ENCODE measurements around the gene ADH4.

GRCh38 chr4:99156992-99157391, 12.9 kb upstream of the ADH4 start:
- no peak for TF ChIP-seq CTCF (IDR thresholded peaks at IDR 0.05; ENCODE audit: insufficient read depth, low read length, poor library complexity, severe bottlenecking)
- TF ChIP-seq EZH2phosphoT487 (conservative IDR thresholded peaks at IDR 0.05; ENCODE audit: low read length), result no peak
